ENCODE results near the gene FCHSD2. TPM values are rescaled to one million over a fixed set of nuclear protein-coding genes. Genes with fewer than 3 reads are reported as not detected.

FCHSD2 gene
- total and polyA plus RNA-seq, 2 of the 8 experiments (the other 6 are each of a cell fraction or from before 2014, with no cell fraction given): 4.1 to 7.8 TPM

- FAIRE-seq (no peak), DNase-seq (ENCODE audit: low read depth in 1 of 2, low spot score in 2 of 2) (no peak)
- Histone ChIP-seq H3K27ac (ENCODE audit: low read depth, low read length) (no peak overlapping the region), H3K4me1 (replicated peaks in 1 of 4; ENCODE audit: control insufficient read depth in 3 of 4, insufficient read depth in 4 of 4, low read length in 3 of 4) (peaks cover 0 to under 1% (median 0%) of the 10 kb centered on the region in 4 experiments; a peak in 1 of 7 replicates), H3K36me3 (ENCODE audit: control insufficient read depth in 2 of 4, insufficient read depth in 4 of 4, low read length in 3 of 4) (no peaks in the 10 kb centered on the region), H3K79me2 (ENCODE audit: control insufficient read depth in 1 of 2, insufficient read depth in 2 of 2, low read length in 2 of 2) (no peaks in the 10 kb centered on the region), H3K9ac (replicated peaks in 1 of 4; ENCODE audit: extremely low read depth in 1 of 4, low read depth in 3 of 4, low read length in 3 of 4) (no peak overlapping the region), H3K9me3 (ENCODE audit: insufficient read depth in 2 of 2, low read depth in 1 of 2, low read length in 1 of 2) (no peaks in the 10 kb centered on the region), H3K27me3 (replicated peaks in 1 of 4; ENCODE audit: control insufficient read depth in 3 of 4, extremely low read depth in 1 of 4, insufficient read depth in 3 of 4, low read length in 3 of 4) (no peaks in the 10 kb centered on the region; a peak in 2 of 7 replicates), H3K79me1 (ENCODE audit: low read depth, low read length) (no peaks in the 10 kb centered on the region), H4K8ac (ENCODE audit: extremely low read depth, insufficient read depth, low read length) (no peak overlapping the region), H3K14ac (ENCODE audit: insufficient read length) (no peak overlapping the region), H2BK15ac (ENCODE audit: low read length) (no peak overlapping the region), H2BK120ac (replicated peaks; ENCODE audit: low read depth, low read length) (no peak overlapping the region), H2BK12ac (ENCODE audit: low read depth, low read length) (no peak overlapping the region), H4K5ac (ENCODE audit: insufficient read length, low read depth, low read length) (no peak overlapping the region), H3K4me2 (ENCODE audit: insufficient read depth in 1 of 2, low read depth in 2 of 2, low read length in 2 of 2) (no peak overlapping the region), H3K4ac (replicated peaks; ENCODE audit: insufficient read length, low read depth, low read length) (no peak overlapping the region), H3K4me3 (ENCODE audit: extremely low read depth in 1 of 4, insufficient read depth in 2 of 4, low read depth in 3 of 4, low read length in 4 of 4) (no peak overlapping the region), H3K23me2 (ENCODE audit: low read depth, low read length) (no peaks in the 10 kb centered on the region), H3K18ac (ENCODE audit: extremely low read depth, low read length) (no peak overlapping the region), H3K56ac (replicated peaks; ENCODE audit: insufficient read length, low read depth, low read length) (no peak overlapping the region), H2BK20ac (ENCODE audit: low read length) (no peak overlapping the region), H4K20me1 (replicated peaks in 1 of 2; ENCODE audit: control insufficient read depth in 1 of 2, insufficient read depth in 2 of 2, low read length in 2 of 2) (no peaks in the 10 kb centered on the region), H3K23ac (ENCODE audit: insufficient read length) (no peak overlapping the region), H2AFZ (ENCODE audit: low read length) (no peak overlapping the region), H2AK5ac (ENCODE audit: low read depth, low read length) (no peak overlapping the region), H4K91ac (replicated peaks; ENCODE audit: insufficient read length, low read length) (no peak overlapping the region), H2BK5ac (ENCODE audit: low read depth, low read length) (no peak overlapping the region)
- POLR2A ChIA-PET (ENCODE audit: partially characterized antibody): interaction anchor here (1.2 to 2.0 kb wide), 2 partner anchors 10 to 16 kb away, joined by 3 to 7 read pairs; partner anchors contain the start of gene FCHSD2
- CTCF ChIA-PET (ENCODE audit: partially characterized antibody): interaction anchor here (0.7 to 11.1 kb wide), 5 partner anchors 9 to 77 kb away, joined by 3 to 112 read pairs (median 7); partner anchors contain the start of gene FCHSD2
- TF ChIP-seq EGR1 (IDR thresholded peaks at IDR 0.05; ENCODE audit: borderline replicate concordance, low read depth, low read length) (no peak), SIN3A (conservative IDR thresholded peaks at IDR 0.05 in 1 of 2, IDR thresholded peaks at IDR 0.05 in 1 of 2; ENCODE audit: low read depth in 1 of 2, low read length in 2 of 2) (no peak), POU5F1 (IDR thresholded peaks at IDR 0.05; ENCODE audit: low read depth, low read length) (no peak), CHD2 (IDR thresholded peaks at IDR 0.05; ENCODE audit: low read length) (no peak), ATF2 (IDR thresholded peaks at IDR 0.05; ENCODE audit: low read length) (no peak), KDM1A (IDR thresholded peaks at IDR 0.05; ENCODE audit: borderline replicate concordance, low read length) (no peak), KDM4A (IDR thresholded peaks at IDR 0.05; ENCODE audit: low read depth, low read length, severe bottlenecking) (no peak)
- WGBS, 2 experiments (ENCODE audit: extremely low coverage in 1 of 2, insufficient coverage in 1 of 2, insufficient read length in 1 of 2, insufficient replicate concordance in 2 of 2, low coverage in 1 of 2, low lambda C conversion rate in 2 of 2, missing lambda C conversion rate in 1 of 2): 84% methylated on average over 8 of the region's 8 CpGs; no CpG with 5 or more reads in 1 of the 2 experiments
Observed at GRCh38 chr11:73158356-73159051, 16.4 kb upstream of the FCHSD2 start.
